Activated CD4-positive, alpha-beta T cell treated with anti-CD3 and anti-CD28 coated beads for 48 hours (primary cell): ENCODE measurements around the gene ADD3.

Experiments
- DNase-seq: peaks from one replicate; pipeline ENCODE4 v3.0.0-alpha.2; 2020

The ADD3 gene

DNA sequence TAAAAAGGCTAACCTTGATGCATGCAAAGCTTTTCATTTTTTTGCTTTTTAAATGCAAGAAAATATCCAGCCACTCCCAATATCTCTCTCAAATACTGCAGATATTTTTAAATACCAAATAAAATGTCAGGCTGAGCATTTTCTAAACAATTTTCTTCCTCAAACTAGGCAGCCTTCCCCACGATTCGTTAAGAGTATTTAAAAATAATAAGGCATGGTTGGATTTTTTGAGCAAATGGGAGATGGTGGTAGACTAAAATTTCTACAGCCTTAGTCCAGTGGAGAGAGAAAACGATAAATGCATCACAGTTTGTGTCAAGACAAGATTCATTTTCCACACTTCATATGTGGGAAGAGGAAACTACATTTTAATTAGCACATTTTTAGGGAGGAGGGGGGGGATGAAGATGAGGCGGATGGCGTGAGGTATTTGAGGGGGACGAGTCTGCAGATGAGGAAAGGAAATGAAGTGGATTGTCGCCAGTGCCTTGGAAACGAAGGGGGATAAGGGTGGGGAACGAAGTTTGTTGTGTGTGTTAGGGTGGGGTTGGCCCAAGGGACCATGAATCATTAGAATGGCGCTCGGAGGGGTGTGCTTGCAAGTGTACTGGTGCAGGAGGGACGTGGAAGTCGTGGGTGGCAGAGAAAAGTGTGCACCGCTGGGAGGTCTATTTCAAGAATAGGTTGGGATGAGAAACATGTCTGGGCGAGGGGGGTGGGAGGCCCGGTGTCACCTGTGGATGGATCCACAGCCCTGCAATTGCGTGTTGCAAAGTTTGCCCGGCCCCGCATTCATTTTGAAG is 1.2 kb upstream of the ADD3 start:
- peak; percentile 27 for DNase-seq

DNA sequence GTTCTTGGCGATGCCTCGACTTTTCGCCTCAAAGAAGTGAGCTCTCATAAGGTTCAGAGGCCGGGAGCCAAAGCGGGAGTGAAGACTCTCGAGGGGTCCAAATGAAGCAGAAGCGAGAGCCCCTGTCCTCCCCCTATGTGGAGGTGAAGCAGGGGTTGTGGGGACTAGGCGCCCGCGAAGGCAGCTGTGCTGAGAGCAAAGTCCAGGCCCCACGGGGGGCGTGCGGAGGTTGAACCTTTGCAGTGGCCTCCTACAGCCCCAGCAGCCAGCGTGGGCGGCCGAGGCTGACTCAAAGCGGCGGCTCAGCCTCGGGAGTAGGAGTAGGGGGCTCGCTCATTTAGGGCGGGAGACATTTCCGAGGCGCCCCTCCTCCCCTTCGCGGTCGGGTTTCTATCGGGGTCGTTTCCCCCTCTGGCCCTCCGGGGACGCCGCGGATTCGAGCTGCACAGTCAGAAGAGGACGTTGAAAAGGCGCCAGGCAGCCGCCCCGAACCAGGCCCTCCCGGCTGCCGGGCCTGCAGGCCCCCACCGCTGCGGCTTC is 553 bp upstream of the ADD3 start:
- DNase-seq = peak; percentile 69

DNA sequence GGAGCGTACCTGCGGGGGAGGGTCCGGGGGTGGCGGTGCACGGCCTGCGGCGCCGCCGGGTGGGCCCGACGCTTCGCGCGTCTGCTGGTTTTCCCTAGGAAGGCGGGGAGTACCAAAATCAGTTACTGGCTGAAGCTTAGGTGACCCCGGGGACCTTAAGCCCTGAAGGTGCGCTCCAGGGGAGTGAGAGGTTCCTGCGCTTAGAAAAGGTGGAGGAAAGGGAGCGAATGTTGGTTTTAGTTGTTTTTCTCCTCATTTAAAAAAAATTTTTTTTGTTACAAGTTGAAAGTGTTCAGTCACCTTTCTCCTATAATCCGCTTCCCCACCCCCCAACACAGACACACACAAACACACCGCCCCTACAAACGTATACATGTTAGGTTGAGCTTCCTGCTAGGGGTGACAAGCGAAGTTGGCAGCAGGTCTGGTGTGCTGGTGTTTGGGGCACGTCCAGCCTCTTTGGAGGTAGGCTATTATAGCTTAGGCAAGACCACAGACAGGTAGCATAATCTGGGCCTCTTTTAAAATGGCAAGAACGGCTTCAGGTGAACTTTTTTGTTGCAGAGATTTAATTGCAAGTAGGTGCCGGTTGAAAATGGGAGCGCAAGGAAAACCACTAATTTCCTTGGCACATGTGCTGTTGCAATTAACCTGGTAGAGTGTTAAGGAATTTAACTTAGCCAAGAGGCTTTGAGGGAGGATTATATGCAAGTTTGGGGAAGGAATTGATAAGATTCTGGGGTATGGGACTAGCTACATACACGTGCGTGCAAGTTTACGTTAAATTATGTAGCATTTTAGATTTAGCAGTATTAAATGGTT is 945 bp downstream of the ADD3 start:
- peak; percentile 60 for DNase-seq

DNA sequence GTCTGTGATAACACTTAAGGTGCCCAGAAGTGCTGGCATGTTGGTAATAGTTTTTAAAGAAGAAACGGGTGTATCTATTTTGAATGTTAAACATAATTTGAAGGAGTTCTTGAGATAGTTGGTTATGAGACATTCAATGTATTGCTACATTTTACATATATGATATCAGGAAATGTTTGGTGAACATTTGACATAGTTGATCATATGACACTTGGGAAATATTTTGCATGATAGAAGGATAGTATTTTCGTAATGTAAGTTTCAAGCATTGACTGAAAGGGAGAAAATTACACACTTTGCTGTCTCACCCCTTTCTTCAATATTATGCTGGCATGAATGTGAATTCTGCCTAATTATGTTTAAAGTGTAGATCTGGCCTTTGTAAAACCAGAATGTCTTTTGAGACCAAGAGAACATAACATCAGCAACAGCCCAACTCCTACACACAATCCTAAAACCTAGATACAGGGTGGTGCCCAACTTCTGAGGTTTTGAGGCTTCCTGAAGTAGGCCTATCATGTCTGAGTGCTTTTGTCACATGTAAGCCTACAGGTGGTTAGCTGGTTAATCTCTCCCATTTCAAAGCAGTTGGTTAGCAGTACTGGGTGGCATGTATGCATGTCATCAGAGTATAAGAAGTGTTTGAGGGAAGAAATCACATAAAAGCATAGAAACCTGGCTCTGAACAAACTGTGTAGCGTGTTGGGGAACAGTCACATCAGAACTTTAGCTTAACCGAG is 2.1 kb downstream of the ADD3 start:
- DNase-seq = peak; percentile 54

DNA sequence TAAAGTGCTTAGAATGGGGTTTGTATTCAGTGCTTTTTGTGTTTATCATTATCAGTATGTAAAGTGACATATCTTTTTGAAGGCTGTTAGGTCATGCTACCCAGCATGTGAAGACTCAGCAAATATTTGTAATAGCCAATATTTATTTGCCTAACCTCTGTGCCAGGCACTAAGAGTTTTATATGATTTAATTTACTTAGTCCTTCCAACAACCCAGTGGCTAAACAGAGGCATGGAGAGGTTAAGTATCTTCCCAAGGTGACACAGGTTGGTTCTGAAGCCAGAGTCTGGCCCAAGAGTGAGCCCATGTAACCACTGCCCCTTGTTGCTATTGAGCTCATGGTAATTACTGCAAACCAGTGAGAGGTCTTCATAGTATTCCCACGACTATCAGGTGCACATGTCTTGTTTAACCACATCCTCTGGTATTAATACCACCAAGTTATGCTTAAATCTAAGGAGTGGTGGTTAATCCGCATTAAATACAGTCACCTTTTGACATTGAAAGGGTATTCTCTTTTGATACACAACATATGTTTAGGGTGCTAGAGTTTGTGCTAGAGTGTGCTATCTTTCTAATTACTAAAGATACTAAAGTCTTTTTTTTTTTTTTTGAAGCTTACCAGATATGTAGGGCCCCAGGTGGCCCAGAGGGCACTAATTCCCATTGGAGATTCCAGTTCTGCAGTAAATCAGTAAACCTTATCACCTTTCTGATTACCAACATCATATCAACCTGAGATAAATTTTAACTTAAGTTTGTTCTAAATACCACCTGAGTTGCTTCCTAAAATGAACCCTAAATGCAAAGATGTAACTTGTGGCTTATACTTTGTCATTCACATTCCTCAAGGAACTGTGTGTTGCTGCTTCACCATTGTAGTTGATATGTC is 2.9 kb downstream of the ADD3 start:
- no peak for DNase-seq

DNA sequence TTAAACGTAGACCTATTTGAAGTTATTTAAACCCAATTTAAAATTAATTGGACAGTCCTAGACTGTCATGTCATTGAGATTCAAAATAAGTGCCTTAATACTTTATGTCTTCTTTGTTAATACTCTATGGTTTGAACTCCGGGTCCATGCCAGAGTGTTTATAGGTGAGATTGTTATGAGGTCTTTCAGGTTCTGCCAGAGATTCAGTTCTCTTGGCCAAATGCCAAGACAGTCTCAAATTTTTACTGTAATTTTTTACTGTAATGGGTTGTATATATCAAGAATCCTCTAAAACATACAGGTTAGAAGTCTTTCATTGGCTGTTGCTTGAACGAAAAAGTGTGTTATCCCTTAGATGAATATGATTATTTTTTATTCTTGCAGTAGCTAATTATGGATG is 3.9 kb downstream of the ADD3 start:
- no peak for DNase-seq

DNA sequence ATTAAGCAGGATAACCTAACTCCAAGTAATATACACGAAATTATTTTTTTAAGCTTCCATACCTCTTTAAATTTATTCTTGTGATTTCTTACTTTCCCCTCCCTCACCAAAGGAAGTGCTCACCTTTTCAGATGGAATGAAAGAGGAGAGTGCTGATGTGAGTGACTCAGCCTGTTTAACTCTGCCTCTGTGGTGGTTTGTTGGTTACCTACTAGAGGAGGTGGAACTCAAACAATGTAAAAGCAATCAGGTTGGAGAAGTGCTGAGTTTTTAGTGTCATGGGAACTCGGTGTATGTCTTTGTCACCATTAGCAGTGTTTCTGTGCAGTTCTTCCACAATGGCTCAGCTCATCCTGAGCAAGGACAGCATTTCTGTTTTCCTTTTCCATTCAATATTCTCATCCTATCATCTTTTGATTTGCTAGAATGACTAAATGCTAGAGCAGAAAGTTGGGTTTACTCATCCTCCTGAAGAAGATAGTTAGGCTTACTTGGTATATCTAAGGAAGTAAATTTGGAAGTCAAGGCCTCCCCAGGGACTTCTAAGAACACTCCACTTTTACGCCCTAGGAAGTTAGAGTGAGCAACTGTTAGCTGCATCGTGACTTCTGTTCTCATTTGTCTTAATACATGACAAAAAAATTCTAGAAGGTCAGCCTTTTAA is 6.0 kb downstream of the ADD3 start:
- no peak for DNase-seq

DNA sequence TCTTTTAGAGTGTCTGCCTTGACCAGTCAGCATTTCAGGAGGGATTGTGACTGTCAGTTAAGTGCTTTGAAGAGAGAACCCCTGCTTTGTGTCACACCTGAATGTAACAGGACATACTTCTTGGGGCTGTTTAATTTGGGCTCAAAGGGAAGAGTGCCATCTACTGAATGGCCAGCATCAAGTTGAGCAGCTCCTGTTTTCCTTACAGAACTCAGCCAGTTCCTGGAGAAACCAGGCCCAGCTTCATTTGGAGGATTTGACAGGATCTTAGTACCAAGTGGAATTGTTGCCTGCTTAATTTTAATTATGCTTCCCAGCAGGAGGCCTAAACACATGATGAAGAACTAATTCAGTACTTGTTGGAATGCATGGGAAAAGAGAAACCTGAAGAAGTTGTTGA is 8.3 kb downstream of the ADD3 start:
- no peak for DNase-seq

DNA sequence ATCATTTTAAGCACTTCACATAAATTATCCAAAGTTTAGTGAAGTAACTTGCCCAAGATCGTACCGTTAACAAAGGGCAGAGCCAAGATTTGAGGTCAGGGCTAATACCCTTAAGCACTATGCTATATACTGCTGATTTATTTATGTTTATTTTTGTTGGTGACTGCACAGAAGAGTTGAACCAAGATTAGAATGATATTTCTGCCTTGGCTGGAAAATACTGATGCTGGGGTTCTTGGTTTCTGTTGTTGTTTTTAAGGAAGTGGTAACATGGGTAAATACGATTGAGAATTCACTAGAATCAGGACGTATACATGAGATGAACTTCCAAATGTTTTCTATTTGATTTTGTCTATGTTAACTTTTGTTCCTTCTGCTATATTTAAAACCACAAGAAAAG is 9.3 kb downstream of the ADD3 start:
- DNase-seq = no peak

DNA sequence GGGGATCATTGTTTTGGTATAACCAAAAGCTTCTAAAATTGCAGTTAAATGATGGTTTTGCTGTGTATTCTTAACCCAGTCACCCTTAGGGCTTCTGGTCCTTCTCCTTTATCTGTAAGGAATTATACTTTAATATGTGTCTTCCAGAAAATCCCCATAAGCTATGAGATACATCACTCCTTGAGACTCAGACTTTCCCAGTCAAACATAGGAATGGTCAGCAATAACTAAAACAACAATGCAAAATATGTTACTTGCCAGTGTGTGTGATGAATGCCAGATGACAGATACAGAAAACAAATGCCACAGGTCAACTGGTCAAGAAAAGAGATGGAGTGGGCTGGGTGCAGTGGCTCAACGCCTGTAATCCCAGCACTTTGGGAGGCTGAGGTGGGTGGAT is 10.1 kb downstream of the ADD3 start:
- no peak for DNase-seq

DNA sequence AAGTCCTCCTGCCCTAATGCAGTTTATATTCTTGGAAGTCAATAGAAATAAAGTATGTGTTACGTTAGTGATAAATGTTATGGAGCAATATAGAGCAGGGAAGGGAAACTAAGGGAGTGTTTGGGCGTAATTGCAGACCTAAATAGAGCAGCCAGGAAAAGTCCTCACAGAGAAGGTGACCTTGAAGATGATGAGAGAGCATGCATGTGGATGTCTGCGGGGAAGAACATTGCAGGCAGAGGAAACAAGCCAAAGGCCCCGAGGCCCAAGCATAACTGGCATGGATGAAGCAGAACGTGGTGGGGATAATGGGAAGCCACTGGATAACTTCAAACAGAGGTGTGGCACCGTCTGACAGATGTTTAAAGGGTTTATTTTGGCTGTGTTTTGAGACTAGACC is 12.5 kb downstream of the ADD3 start:
- DNase-seq = no peak

DNA sequence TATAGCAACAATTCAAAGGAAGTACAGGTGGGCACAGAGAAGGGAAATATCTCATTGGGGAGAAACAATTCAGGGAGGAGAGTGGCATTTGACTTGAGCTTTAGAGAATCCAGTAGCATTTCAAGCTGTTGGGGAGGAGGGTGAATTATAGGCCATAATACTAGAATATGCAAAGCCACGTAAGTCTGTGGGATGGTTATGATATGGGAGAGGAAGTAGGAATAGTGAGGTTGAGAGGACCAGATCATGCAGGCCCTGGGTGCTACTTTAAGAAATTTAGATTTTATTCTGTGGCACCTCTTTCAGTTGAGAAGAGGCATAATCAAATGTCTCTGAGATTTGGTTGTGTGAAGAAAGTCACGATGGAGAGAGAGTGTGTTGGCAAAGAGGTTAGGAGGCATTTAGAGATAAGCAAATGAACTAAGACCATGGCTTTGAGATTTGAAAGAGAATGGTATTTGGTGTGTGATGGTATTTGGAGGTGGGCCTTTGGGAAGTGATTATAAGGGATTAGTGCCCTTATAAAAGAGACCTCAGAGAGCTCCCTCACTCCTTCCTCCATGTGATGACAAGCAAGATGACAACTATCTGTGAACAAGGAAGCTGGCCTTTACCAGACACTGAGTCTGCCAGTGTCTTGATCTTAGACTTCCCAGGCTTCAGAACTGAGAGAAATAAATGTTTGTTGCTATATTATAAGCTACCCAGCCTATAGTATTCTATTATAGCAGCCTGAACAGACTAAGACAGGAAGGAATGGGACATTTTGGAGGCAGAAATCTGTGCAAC is 15.1 kb downstream of the ADD3 start:
- DNase-seq = no peak

DNA sequence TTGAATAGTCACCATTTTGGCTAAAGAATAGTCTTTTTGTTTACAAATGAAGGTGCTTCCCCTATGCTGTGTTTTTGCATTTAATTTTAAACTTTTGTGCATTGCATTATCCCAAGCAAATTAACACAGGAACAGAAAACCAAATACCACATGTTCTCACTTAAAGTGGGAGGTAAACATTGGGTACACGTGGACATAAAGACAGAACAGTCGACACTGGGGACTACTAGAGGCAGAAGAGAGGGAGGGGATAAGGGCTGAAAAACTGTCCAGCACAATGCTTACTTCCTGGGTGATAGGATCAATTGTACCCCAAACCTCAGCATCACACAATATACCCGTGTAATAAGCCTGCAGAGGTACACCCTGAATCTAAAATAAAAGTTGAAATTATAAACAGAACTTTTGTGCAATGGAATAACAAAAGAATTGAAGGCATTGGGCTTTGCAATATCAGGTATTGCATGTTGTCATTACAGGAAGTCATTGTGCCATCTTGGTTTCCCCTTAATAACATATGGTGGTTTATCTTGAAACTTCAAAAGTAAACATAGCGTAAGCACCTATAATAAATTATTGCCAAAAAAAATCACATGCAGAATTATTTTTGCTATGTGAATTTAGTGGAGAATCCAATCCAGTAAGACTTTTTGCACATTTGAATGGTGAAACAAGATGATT is 16.1 kb downstream of the ADD3 start:
- no peak for DNase-seq

DNA sequence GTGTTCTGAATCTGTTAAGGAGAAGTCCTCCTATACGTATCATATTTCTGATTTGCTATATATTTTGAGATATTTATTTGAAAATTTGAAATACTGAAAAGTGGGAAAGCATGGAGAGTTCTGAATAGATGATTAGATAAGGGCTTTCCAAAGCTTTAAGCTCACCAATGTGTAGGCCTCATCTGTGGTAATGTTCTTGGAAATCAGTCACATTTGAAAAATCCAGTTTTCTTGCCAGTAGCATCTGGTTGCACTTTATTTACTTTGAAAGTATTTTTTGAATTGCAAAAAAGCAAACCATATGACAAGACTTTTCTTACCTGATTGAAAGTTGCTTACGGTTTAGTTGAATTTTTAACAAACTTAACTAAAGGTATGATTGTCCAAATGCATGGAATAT is 21.7 kb downstream of the ADD3 start:
- no peak for DNase-seq

DNA sequence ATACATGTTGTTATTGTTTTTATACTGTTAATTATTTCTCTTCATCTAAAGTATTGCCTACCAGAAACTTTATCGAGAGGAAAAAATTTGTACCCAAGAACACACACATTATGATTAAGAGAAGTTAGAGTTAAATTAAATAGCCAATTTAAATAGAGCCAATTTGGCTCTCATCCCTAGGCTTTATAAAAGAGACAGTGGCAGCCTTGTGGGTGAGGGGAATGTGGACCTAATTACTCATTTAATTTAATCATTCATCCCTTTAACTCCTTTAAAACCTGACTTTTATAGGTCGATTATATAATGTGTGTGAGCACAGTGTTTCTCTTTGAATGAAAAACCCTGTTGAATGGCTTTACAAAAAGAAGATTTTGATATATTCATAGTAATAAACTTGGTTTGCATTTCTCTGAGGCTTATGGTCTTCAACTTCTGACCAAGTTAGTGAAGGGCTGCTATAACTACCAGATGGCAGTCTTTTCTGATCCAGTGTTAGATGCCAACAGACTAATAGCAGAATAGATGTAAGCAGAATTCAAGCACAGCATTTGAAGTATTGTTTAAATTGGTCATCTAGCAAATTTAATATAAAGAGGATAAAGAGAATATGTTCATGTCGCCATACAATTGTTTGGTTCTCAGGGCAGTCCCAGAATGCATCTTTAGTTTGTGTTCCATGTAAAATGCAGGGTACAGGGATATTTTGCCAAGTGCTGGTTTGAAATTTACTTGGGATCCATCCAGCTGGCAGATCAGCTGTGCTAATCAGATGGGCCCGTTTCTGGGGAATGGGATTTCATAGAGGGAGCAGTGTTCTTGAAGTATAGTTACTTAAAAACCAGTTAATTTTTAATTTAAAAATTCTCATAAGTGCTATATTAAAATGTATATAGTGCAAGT is 25.3 kb downstream of the ADD3 start:
- no peak for DNase-seq

DNA sequence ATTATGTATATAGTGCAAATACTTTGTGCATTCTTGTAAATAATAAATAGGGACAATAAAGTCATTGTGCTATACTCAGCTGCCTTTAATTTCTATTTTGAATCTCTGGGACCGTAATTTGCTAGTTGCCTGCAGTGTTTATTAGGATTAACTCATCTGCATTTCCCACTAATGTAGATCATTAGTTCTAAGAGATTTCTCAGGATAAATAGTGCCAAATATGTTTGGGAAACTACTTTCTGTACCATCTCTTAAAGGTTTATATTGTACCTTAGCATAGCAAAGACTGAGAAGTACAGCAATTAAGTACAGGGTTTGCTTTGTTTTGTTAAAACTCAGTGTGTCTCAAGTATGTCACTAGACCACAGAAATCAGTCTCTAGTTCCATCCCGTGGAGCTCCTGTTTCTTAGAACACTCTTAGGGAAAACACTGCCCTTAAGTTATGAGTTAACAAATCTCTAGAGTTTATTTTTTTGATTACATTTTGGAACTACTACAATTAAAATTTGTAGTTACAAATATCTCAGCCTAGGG is 26.0 kb downstream of the ADD3 start:
- no peak for DNase-seq

DNA sequence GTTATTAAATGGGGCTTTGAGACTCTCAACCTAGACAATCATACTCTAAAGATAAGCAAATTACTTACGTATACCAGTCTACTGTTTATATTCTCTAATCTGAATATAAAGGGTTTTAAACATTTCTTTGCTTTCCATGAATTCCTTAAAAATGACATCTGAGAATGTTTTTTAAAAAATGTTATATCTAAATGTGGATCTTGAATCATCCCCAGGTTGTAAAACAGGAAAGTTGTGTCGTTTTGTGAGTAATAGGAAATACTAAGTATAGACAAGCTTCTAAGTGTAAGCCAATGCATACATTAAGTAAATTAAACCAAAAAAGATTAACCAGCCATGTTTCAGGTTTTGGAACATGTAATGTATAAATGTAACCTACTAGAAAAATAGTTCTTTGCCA is 26.8 kb downstream of the ADD3 start:
- DNase-seq = no peak

DNA sequence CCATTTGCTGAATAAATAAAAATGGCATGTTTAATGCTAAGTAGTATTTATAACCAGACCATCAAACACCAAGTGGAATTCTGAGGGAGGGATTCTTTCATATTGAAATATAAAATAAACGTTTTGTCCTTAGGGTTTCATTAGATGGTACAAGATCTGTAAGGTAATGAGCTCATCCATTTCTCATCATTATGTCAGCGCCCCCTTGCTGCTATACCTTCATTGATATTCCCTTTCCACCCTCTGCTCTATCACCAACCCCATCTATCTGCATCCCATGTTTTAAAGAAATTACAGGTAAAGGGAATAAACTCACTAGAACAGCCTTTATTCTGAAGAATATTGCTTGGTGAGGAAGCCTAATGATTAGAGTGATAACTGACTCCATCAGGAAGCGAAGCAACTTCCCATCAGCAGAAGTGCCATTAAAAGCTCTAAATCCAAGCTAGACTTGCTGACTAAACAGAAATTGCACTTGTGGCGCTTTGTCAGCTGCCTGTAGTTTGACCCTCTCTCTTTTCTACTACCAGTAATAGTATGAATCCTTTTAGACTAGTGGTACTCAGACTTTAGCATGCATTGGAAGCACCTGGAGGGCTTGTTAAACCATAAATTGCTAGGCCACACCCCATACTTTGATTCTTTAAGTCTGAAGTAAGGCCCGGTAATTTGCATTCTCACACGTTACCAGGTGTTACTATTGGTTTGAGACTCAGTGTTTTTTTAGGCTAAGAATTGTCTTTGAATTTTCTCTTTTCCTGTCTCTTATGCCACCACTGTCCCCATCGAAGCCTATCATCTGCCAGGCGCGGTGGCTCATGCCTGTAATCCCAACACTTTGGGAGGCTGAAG is 27.5 kb downstream of the ADD3 start:
- DNase-seq = peak; percentile 34
